Measurements from ENCODE around the gene PIAS4. TPM values are rescaled to one million over a fixed set of nuclear protein-coding genes. Genes with fewer than 3 reads are reported as not detected.

The PIAS4 gene
- total and polyA plus RNA-seq, 2 of the 13 experiments (the other 11 are each of a cell fraction or from before 2014, with no cell fraction given): 9.0 to 20.1 TPM

DNA sequence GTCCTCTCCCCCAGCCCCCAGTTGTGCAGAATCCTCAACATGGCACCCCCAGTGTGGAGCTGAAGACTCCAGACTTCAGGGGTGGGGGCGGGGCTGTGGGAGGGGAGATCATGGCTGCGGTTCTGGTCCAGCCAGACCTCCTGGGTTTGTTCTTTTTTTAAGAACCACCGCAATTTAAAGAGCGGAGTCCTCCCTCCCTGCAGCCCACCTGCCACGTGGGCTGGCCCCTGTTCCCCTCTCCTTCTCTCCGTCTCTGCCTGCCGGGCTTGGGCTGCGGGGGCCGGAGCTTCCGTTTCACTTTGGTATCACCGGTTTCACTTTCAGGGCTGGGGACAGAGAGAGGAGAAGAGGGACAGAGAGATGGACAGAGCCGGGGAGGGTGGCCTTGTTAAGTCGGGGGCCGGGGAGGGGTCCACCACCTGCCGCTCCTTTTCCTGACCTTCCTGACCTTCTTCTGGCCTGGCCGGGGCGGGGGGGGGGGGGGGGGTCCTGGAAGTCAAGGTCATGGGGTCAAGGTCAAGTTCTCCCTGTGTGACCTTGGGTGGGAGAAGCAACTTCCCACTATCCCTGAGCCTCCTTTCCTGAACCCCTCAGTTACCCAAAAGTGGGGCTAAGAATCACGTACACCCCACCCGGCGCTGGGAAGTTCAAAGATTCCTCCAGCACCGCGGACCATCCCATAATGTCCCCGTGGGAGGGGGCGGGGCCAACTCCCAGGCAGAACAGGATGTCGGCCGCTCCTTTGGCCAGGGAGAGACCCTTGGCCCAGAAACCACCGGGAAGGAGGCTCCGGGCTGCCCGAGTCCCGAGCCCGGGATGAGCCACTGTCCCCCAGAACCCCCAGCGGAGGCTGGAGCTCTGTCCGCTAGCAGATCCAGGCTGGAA lies 70.5 kb downstream of the PIAS4 start (continued):
- TF ChIP-seq, protein P1, sequence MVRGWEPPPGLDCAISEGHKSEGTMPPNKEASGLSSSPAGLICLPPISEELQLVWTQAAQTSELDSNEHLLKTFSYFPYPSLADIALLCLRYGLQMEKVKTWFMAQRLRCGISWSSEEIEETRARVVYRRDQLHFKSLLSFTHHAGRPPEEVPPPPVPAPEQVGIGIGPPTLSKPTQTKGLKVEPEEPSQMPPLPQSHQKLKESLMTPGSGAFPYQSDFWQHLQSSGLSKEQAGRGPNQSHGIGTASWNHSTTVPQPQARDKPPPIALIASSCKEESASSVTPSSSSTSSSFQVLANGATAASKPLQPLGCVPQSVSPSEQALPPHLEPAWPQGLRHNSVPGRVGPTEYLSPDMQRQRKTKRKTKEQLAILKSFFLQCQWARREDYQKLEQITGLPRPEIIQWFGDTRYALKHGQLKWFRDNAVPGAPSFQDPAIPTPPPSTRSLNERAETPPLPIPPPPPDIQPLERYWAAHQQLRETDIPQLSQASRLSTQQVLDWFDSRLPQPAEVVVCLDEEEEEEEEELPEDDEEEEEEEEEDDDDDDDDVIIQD (CRISPR knock-in tag; IDR thresholded peaks at IDR 0.05; ENCODE audit: low read depth): no peak
- TF ChIP-seq ARNTL (CRISPR knock-in tag; IDR thresholded peaks at IDR 0.05) (no peak; the same call in 1 of the 2 replicates), NONO (IDR thresholded peaks at IDR 0.05) (no peak), NONO (CRISPR knock-in tag; conservative IDR thresholded peaks at IDR 0.05) (no peak), ZNF777 (CRISPR knock-in tag; IDR thresholded peaks at IDR 0.05) (no peak), GABPB1 (CRISPR knock-in tag; IDR thresholded peaks at IDR 0.05) (peak; percentile 42; the same call in 1 of the 2 replicates), REPIN1 (CRISPR knock-in tag; IDR thresholded peaks at IDR 0.05; ENCODE audit: borderline replicate concordance, low read depth) (no peak), ZNF709 (CRISPR knock-in tag; IDR thresholded peaks at IDR 0.05) (no peak), ARID2 (CRISPR knock-in tag; IDR thresholded peaks at IDR 0.05; ENCODE audit: borderline replicate concordance) (no peak), ZNF543 (CRISPR knock-in tag; IDR thresholded peaks at IDR 0.05) (no peak), ZNF652 (CRISPR knock-in tag; IDR thresholded peaks at IDR 0.05; ENCODE audit: borderline replicate concordance, low read depth) (no peak), ZNF205 (CRISPR knock-in tag; IDR thresholded peaks at IDR 0.05) (no peak), ZNF629 (CRISPR knock-in tag; conservative IDR thresholded peaks at IDR 0.05) (no peak), PCBP1 (IDR thresholded peaks at IDR 0.05; ENCODE audit: borderline replicate concordance, low read depth, low read length) (no peak), PPARG (CRISPR knock-in tag; conservative IDR thresholded peaks at IDR 0.05) (peak; percentile 67), ZNF558 (CRISPR knock-in tag; IDR thresholded peaks at IDR 0.05; ENCODE audit: borderline replicate concordance) (no peak), PHF20 (CRISPR knock-in tag; IDR thresholded peaks at IDR 0.05) (0 out of 2 replicates have a peak, but pooled peaks have one; percentile 13), ZNF570 (CRISPR knock-in tag; IDR thresholded peaks at IDR 0.05; ENCODE audit: borderline replicate concordance) (no peak)
- TF ChIP-seq, protein P2, sequence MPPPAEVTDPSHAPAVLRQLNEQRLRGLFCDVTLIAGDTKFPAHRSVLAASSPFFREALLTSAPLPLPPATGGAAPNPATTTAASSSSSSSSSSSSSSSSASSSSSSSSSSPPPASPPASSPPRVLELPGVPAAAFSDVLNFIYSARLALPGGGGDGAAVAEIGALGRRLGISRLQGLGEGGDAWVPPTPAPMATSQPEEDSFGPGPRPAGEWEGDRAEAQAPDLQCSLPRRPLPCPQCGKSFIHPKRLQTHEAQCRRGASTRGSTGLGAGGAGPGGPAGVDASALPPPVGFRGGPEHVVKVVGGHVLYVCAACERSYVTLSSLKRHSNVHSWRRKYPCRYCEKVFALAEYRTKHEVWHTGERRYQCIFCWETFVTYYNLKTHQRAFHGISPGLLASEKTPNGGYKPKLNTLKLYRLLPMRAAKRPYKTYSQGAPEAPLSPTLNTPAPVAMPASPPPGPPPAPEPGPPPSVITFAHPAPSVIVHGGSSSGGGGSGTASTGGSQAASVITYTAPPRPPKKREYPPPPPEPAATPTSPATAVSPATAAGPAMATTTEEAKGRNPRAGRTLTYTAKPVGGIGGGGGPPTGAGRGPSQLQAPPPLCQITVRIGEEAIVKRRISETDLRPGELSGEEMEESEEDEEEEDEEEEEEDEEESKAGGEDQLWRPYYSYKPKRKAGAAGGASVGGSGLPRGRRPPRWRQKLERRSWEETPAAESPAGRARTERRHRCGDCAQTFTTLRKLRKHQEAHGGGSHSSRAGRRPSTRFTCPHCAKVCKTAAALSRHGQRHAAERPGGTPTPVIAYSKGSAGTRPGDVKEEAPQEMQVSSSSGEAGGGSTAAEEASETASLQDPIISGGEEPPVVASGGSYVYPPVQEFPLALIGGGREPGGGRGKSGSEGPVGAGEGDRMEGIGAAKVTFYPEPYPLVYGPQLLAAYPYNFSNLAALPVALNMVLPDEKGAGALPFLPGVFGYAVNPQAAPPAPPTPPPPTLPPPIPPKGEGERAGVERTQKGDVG (CRISPR knock-in tag; IDR thresholded peaks at IDR 0.05; ENCODE audit: borderline replicate concordance): no peak
- TF ChIP-seq, protein P3, sequence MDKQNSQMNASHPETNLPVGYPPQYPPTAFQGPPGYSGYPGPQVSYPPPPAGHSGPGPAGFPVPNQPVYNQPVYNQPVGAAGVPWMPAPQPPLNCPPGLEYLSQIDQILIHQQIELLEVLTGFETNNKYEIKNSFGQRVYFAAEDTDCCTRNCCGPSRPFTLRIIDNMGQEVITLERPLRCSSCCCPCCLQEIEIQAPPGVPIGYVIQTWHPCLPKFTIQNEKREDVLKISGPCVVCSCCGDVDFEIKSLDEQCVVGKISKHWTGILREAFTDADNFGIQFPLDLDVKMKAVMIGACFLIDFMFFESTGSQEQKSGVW (CRISPR knock-in tag; IDR thresholded peaks at IDR 0.05; ENCODE audit: borderline replicate concordance): no peak
- TF ChIP-seq, protein P4, sequence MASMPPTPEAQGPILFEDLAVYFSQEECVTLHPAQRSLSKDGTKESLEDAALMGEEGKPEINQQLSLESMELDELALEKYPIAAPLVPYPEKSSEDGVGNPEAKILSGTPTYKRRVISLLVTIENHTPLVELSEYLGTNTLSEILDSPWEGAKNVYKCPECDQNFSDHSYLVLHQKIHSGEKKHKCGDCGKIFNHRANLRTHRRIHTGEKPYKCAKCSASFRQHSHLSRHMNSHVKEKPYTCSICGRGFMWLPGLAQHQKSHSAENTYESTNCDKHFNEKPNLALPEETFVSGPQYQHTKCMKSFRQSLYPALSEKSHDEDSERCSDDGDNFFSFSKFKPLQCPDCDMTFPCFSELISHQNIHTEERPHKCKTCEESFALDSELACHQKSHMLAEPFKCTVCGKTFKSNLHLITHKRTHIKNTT (CRISPR knock-in tag; IDR thresholded peaks at IDR 0.05): no peak
- TF ChIP-seq, protein P5, sequence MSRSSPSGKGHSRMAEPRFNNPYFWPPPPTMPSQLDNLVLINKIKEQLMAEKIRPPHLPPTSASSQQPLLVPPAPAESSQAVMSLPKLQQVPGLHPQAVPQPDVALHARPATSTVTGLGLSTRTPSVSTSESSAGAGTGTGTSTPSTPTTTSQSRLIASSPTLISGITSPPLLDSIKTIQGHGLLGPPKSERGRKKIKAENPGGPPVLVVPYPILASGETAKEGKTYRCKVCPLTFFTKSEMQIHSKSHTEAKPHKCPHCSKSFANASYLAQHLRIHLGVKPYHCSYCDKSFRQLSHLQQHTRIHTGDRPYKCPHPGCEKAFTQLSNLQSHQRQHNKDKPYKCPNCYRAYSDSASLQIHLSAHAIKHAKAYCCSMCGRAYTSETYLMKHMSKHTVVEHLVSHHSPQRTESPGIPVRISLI (CRISPR knock-in tag; IDR thresholded peaks at IDR 0.05; ENCODE audit: borderline replicate concordance): no peak

Data from HepG2 (cell line).